Measurements from ENCODE around the gene DLL3.

Gene DLL3

GRCh38 chr19:39483141-39483540, 15.6 kb upstream of the DLL3 start:
- no peak for DNase-seq (ENCODE audit: low read depth)

- no peak for DNase-seq (ENCODE audit: low read depth)
Measured at GRCh38 chr19:39489756-39490155, 9.0 kb upstream of the DLL3 start.

GRCh38 chr19:39492225-39492624, 6.5 kb upstream of the DLL3 start:
- DNase-seq (ENCODE audit: low read depth) = no peak

GRCh38 chr19:39492788-39493187, 6.0 kb upstream of the DLL3 start:
- no peak for DNase-seq (ENCODE audit: low read depth)

- no peak for DNase-seq (ENCODE audit: low read depth)
Measured at GRCh38 chr19:39494661-39495060, 4.1 kb upstream of the DLL3 start.

GRCh38 chr19:39496063-39496462, 2.7 kb upstream of the DLL3 start:
- DNase-seq (ENCODE audit: low read depth) = no peak

GRCh38 chr19:39497701-39497995, 1.1 kb upstream of the DLL3 start:
- DNase-seq (ENCODE audit: low read depth) = no peak

- no peak for DNase-seq (ENCODE audit: low read depth)
Measured at GRCh38 chr19:39497996-39498797, 550 bp upstream of the DLL3 start.

- no peak for DNase-seq (ENCODE audit: low read depth)
Measured at GRCh38 chr19:39499932-39500331, 1.2 kb downstream of the DLL3 start.

GRCh38 chr19:39500543-39500942, 1.8 kb downstream of the DLL3 start:
- DNase-seq (ENCODE audit: low read depth) = no peak

- DNase-seq (ENCODE audit: low read depth) = no peak
Measured at GRCh38 chr19:39501340-39501739, 2.6 kb downstream of the DLL3 start.

- peak; percentile 80 for DNase-seq (ENCODE audit: low read depth)
Measured at GRCh38 chr19:39502640-39503417, 4.1 kb downstream of the DLL3 start.

GRCh38 chr19:39506598-39506943, 7.8 kb downstream of the DLL3 start:
- no peak for DNase-seq (ENCODE audit: low read depth)

- peak; percentile 31 for DNase-seq (ENCODE audit: low read depth)
Measured at GRCh38 chr19:39506944-39507714, 8.4 kb downstream of the DLL3 start.

- DNase-seq (ENCODE audit: low read depth) = no peak
Measured at GRCh38 chr19:39507715-39508364, 9.1 kb downstream of the DLL3 start.

GRCh38 chr19:39508629-39509028, 9.9 kb downstream of the DLL3 start:
- DNase-seq (ENCODE audit: low read depth) = no peak

- no peak for DNase-seq (ENCODE audit: low read depth)
Measured at GRCh38 chr19:39509233-39509632, 10.5 kb downstream of the DLL3 start.

- DNase-seq (ENCODE audit: low read depth) = no peak
Measured at GRCh38 chr19:39512988-39513387, 14.2 kb downstream of the DLL3 start.

- no peak for DNase-seq (ENCODE audit: low read depth)
Measured at GRCh38 chr19:39514840-39515550, 16.2 kb downstream of the DLL3 start, which contains the start of gene SELENOV. Gene SELENOV, plus strand, starts transcription at chr19:39515139. Its CDS starts 74 bp downstream, at chr19:39515213.

- DNase-seq (ENCODE audit: low read depth) = no peak
Measured at GRCh38 chr19:39515551-39516191, 16.9 kb downstream of the DLL3 start.

GRCh38 chr19:39516270-39516669, 17.5 kb downstream of the DLL3 start:
- no peak for DNase-seq (ENCODE audit: low read depth)

All from stimulated activated CD8-positive, alpha-beta memory T cell treated with anti-CD3 and anti-CD28 coated beads, Interleukin-15, amount 100 ng/mL, for 24 hours (primary cell).